Glomerular visceral epithelial cell (primary cell): ENCODE measurements around the gene RANBP3L.
"Not testable (repeated sequence)": the region's sequence is repeated elsewhere in the genome, so short reads cannot be mapped to it uniquely, and the experiment has no call there.

Experiments
- DNase-seq: peaks from one replicate; pipeline ENCODE4 v3.0.0-alpha.2; 2016; ENCODE audit errors: extremely low spot score

The RANBP3L gene

GRCh38 chr5:36206913-36207312, 94.8 kb downstream of the RANBP3L start:
- DNase-seq: no peak

- no peak for DNase-seq
Observed at GRCh38 chr5:36205329-36205728, 96.4 kb downstream of the RANBP3L start.

GRCh38 chr5:36202521-36202961, 99.2 kb downstream of the RANBP3L start:
- DNase-seq: no peak

GRCh38 chr5:36200513-36200912, 101.2 kb downstream of the RANBP3L start:
- DNase-seq: peak; percentile 36

- DNase-seq: no peak
Observed at GRCh38 chr5:36199620-36200019, 102.1 kb downstream of the RANBP3L start.

DNA sequence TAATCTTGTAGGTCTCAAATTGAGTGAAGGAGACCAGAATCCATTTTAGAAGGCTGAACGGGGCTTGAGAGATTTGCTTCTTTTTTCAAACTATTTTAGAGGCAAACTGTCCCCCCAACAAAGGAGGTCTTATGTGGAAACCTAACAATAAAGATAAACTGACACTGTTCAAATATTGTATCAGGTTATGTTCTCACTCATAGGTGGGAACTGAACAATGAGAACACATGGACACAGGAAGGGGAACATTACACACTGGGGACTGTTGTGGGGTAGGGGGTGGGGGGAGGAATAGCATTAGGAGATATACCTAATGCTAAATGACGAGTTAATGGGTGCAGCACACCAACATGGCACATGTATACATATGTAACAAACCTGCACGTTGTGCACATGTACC, 102.9 kb downstream of the RANBP3L start:
- not testable (repeated sequence) for DNase-seq
